Measurements from ENCODE around the gene LIN37. TPM values are rescaled to one million over a fixed set of nuclear protein-coding genes. Genes with fewer than 3 reads are reported as not detected.

Gene LIN37
- total and polyA plus RNA-seq, 7 donors = 8.4 to 19.1 (median 13.6) TPM

- Histone ChIP-seq H3K27ac (no peak overlapping the region), H3K36me3 (peaks cover 11 to 43% (median 16%) of the 10 kb centered on the region in 4 donors), H3K4me3 (no peak overlapping the region), H3K27me3 (no peaks in the 10 kb centered on the region), H3K4me1 (peaks cover 0 to 19% (median 14%) of the 10 kb centered on the region in 4 donors), H3K9me3 (no peaks in the 10 kb centered on the region)
- WGBS, 2 donors = 86 to 91% methylated on average over 8 of the region's 8 CpGs
- TF ChIP-seq EP300 (IDR thresholded peaks at IDR 0.05) (no peak), POLR2A (IDR thresholded peaks at IDR 0.05) (no peak), CTCF (IDR thresholded peaks at IDR 0.05) (no peak)
- DNase-seq = no peak
- intact Hi-C loops (cut with DNase I) = loop anchor here (5.0 kb wide), 2 partner anchors 118 to 153 kb away; no protein-coding TSS in a partner anchor
Observed at GRCh38 chr19:35779033-35779432, 30.7 kb downstream of the LIN37 start.

- Histone ChIP-seq H3K36me3 (peaks cover 11 to 50% (median 16%) of the 10 kb centered on the region in 4 donors), H3K9me3 (no peaks in the 10 kb centered on the region), H3K4me3 (no peak overlapping the region), H3K4me1 (peaks cover 0 to 13% (median 8%) of the 10 kb centered on the region in 4 donors), H3K27me3 (no peaks in the 10 kb centered on the region), H3K27ac (no peak overlapping the region)
- DNase-seq = no peak
- 95 to 97% methylated on average over 16 of the region's 16 CpGs for WGBS, 2 donors
- TF ChIP-seq CTCF (IDR thresholded peaks at IDR 0.05) (no peak), EP300 (IDR thresholded peaks at IDR 0.05) (no peak), POLR2A (IDR thresholded peaks at IDR 0.05) (no peak), POLR2AphosphoS5 (IDR thresholded peaks at IDR 0.05) (no peak)
- intact Hi-C loops (cut with DNase I) = no loop called here
Observed at GRCh38 chr19:35780058-35780457, 31.7 kb downstream of the LIN37 start.

GRCh38 chr19:35780717-35781116 lies 32.3 kb downstream of the LIN37 start:
- peaks cover 0 to 13% (median 6%) of the 10 kb centered on the region in 4 donors for H3K4me1 ChIP-seq
- no peak overlapping the region for H3K27ac ChIP-seq
- H3K9me3 ChIP-seq = no peaks in the 10 kb centered on the region
- WGBS, 2 donors = 95 to 96% methylated on average over 20 of the region's 20 CpGs
- no peak for DNase-seq
- H3K27me3 ChIP-seq = no peaks in the 10 kb centered on the region
- no peak overlapping the region for H3K4me3 ChIP-seq
- intact Hi-C loops (cut with DNase I) = no loop called here
- peaks cover 11 to 53% (median 16%) of the 10 kb centered on the region in 4 donors for H3K36me3 ChIP-seq
- no peak for TF ChIP-seq POLR2A (IDR thresholded peaks at IDR 0.05)
- TF ChIP-seq CTCF (IDR thresholded peaks at IDR 0.05) = no peak
- TF ChIP-seq POLR2AphosphoS5 (IDR thresholded peaks at IDR 0.05) = no peak
- TF ChIP-seq EP300 (IDR thresholded peaks at IDR 0.05) = no peak

- 88 to 95% methylated on average over 9 of the region's 9 CpGs for WGBS, 2 donors
- no peak for DNase-seq
- H3K27me3 ChIP-seq = no peaks in the 10 kb centered on the region
- H3K27ac ChIP-seq = no peak overlapping the region
- H3K4me1 ChIP-seq = peaks cover 0 to 4% (median 0%) of the 10 kb centered on the region in 4 donors
- peaks cover 11 to 53% (median 16%) of the 10 kb centered on the region in 4 donors for H3K36me3 ChIP-seq
- no peaks in the 10 kb centered on the region for H3K9me3 ChIP-seq
- TF ChIP-seq CTCF (IDR thresholded peaks at IDR 0.05) (no peak), POLR2A (IDR thresholded peaks at IDR 0.05) (no peak), POLR2AphosphoS5 (IDR thresholded peaks at IDR 0.05) (no peak), EP300 (IDR thresholded peaks at IDR 0.05) (no peak)
- intact Hi-C loops (cut with DNase I) = no loop called here
- no peak overlapping the region for H3K4me3 ChIP-seq
Observed at GRCh38 chr19:35781650-35782049, 33.3 kb downstream of the LIN37 start.

- TF ChIP-seq CTCF (IDR thresholded peaks at IDR 0.05) (no peak), EP300 (IDR thresholded peaks at IDR 0.05) (no peak), POLR2AphosphoS5 (IDR thresholded peaks at IDR 0.05) (no peak), POLR2A (IDR thresholded peaks at IDR 0.05) (no peak)
- Histone ChIP-seq H3K4me1 (no peaks in the 10 kb centered on the region), H3K27ac (no peak overlapping the region), H3K4me3 (no peak overlapping the region), H3K27me3 (no peaks in the 10 kb centered on the region), H3K36me3 (peaks cover 11 to 53% (median 16%) of the 10 kb centered on the region in 4 donors), H3K9me3 (no peaks in the 10 kb centered on the region)
- DNase-seq = no peak
- 96 to 97% methylated on average over 12 of the region's 12 CpGs for WGBS, 2 donors
- intact Hi-C loops (cut with DNase I) = no loop called here
Observed at GRCh38 chr19:35782589-35782988, 34.2 kb downstream of the LIN37 start.
